ENCODE measurements around the gene SLC15A2.

DNA sequence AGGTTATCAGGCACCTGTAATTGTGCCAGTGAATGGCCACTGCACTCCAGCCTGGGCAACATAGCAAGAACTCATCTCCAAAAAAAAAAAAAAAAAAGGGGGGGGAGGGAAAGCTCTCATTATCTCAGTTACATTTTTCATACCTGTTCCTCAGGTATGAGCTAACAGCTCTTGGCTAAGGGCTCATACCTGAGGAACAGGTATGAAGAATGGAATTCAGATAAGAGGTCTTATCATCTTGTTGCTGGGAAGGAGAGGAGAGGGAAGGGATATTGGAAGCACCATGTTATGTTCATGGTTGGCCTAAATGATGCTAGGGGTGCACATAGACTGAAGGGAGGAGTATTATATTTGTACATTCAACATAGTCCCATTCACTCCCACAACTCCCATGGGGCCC, 2.6 kb downstream of the SLC15A2 start:
- no peak for TF ChIP-seq POLR2A (IDR thresholded peaks at IDR 0.05; ENCODE audit: low read length)
- TF ChIP-seq GATA1 (IDR thresholded peaks at IDR 0.05; ENCODE audit: low read depth, low read length), result no peak
